HepG2 (cell line): ENCODE measurements around the gene STN1. TPM values are rescaled to one million over a fixed set of nuclear protein-coding genes. Genes with fewer than 3 reads are reported as not detected.

ENCODE experiments used
- AGO1 ChIP-seq: fragments of 200-400 bp; formaldehyde crosslinking; IDR thresholded peaks from 2 replicates; pipeline ENCODE4 v1.6.1; 2017; ENCODE audit warnings: mild to moderate bottlenecking, low read depth, low read length, moderate library complexity; ENCODE audit not compliant: poor library complexity, severe bottlenecking
- CHD2 ChIP-seq: IDR thresholded peaks from 2 replicates; pipeline ENCODE4 v1.6.1; 2011; ENCODE audit warnings: low read depth, low read length, improper control_type of control experiment
- HNRNPL ChIP-seq: fragments of 200-400 bp; formaldehyde crosslinking; IDR thresholded peaks from 2 replicates; pipeline ENCODE4 v1.6.1; 2017; ENCODE audit warnings: mild to moderate bottlenecking, low read depth, low read length
- HOXD1 ChIP-seq: sonication (generic); formaldehyde crosslinking; IDR thresholded peaks from 2 replicates; pipeline ENCODE4 v1.5.0; 2020; ENCODE audit warnings: missing genetic modification reagents
- KLF11 ChIP-seq: IDR thresholded peaks from 2 replicates; pipeline ENCODE4 v1.6.1; 2016; ENCODE audit warnings: missing compliant biosample characterization
- MED13 ChIP-seq: sonication (generic); formaldehyde crosslinking; IDR thresholded peaks from 2 replicates; pipeline ENCODE4 v1.5.0; 2020; ENCODE audit warnings: missing genetic modification reagents
- PCBP2 ChIP-seq: fragments of 200-400 bp; formaldehyde crosslinking; optimal IDR thresholded peaks from 2 replicates; pipeline ENCODE3; 2018; ENCODE audit warnings: low read length, low read depth; ENCODE audit not compliant: poor library complexity, severe bottlenecking
- PRMT3 ChIP-seq: sonication (generic); formaldehyde crosslinking; IDR thresholded peaks from 2 replicates; pipeline ENCODE4 v1.8.1; 2022; ENCODE audit warnings: low read depth, mild to moderate bottlenecking, moderate library complexity, missing genetic modification reagents, borderline replicate concordance
- RAD51 ChIP-seq: fragments of 450-650 bp; IDR thresholded peaks from 2 replicates; pipeline ENCODE4 v1.6.1; 2016; ENCODE audit warnings: borderline replicate concordance
- RBM22 ChIP-seq: fragments of 200-400 bp; formaldehyde crosslinking; optimal IDR thresholded peaks from 2 replicates; pipeline ENCODE3; 2017; ENCODE audit warnings: mild to moderate bottlenecking, low read length, moderate library complexity
- ZFAT ChIP-seq: sonication (generic); formaldehyde crosslinking; conservative IDR thresholded peaks from 2 replicates; pipeline ENCODE4 v1.8.1; 2023; ENCODE audit warnings: missing genetic modification reagents, inconsistent platforms
- ZKSCAN1 ChIP-seq: fragments of 150-350 bp; IDR thresholded peaks from 2 replicates; pipeline ENCODE4 v1.6.1; 2014; ENCODE audit warnings: low read length
- ZNF101 ChIP-seq: sonication (generic); formaldehyde crosslinking; IDR thresholded peaks from 2 replicates; pipeline ENCODE4 v1.4.0; 2020; ENCODE audit warnings: mild to moderate bottlenecking, low read depth, missing genetic modification reagents, borderline replicate concordance
- ZNF205 ChIP-seq: IDR thresholded peaks from 2 replicates; pipeline ENCODE4 v1.6.1; 2018; ENCODE audit warnings: missing biosample characterization, missing genetic modification reagents
- ZNF776 ChIP-seq: sonication (generic); formaldehyde crosslinking; IDR thresholded peaks from 2 replicates; pipeline ENCODE4 v1.4.0; 2020; ENCODE audit warnings: mild to moderate bottlenecking, missing genetic modification reagents
- ZSCAN20 ChIP-seq: sonication (generic); formaldehyde crosslinking; IDR thresholded peaks from 2 replicates; pipeline ENCODE4 v1.4.0; 2020; ENCODE audit warnings: missing genetic modification reagents, mild to moderate bottlenecking, borderline replicate concordance
- polyA plus RNA-seq, 8 experiments: library from polyadenylated mRNA; depleted of rRNA in 3 of 8; stranded (reverse) in 7 of 8; unstranded in 1 of 8; fragments of >200 nt; fragmentation: Illumina TruSeq in 4 of 8; extraction: Trizol in 4 of 8; gene quantifications; 2 replicates each; pipeline versions ENCODE4 v1.2.1 to v1.2.3, GENCODE V29; 2011 to 2016; ENCODE audit warnings: low read depth in 4 of 8, missing spikeins in 1 of 8, mixed read lengths in 1 of 8; ENCODE audit not compliant: insufficient read depth in 1 of 8
- total RNA-seq, 5 experiments: library from RNA; depleted of rRNA; stranded (reverse); fragments of >200 nt; fragmentation: Illumina TruSeq; extraction: Trizol; gene quantifications; 2 replicates each; pipeline ENCODE4 v1.2.3, GENCODE V29; 2016; ENCODE audit warnings: low read depth in 1 of 5
- TF ChIP-seq, protein P1 (sequence below): IDR thresholded peaks from 2 replicates; pipeline ENCODE4 v1.6.1; 2016; ENCODE audit warnings: low read depth, control low read depth
- TF ChIP-seq, protein P2 (sequence below): sonication (generic); formaldehyde crosslinking; IDR thresholded peaks from 2 replicates; pipeline ENCODE4 v1.5.1; 2020; ENCODE audit warnings: missing genetic modification reagents, mild to moderate bottlenecking, borderline replicate concordance
- TF ChIP-seq, protein P3 (sequence below): sonication (generic); formaldehyde crosslinking; IDR thresholded peaks from 2 replicates; pipeline ENCODE4 v1.8.1; 2023; ENCODE audit warnings: missing genetic modification reagents, mild to moderate bottlenecking, borderline replicate concordance
- TF ChIP-seq, protein P4 (sequence below): sonication (generic); formaldehyde crosslinking; IDR thresholded peaks from 2 replicates; pipeline ENCODE4 v1.9.0; 2021; ENCODE audit warnings: missing genetic modification reagents, borderline replicate concordance

The STN1 gene
- total and polyA plus RNA-seq, 2 of the 13 experiments (the other 11 are each of a cell fraction or from before 2014, with no cell fraction given) = 17.6 to 22.7 TPM

DNA sequence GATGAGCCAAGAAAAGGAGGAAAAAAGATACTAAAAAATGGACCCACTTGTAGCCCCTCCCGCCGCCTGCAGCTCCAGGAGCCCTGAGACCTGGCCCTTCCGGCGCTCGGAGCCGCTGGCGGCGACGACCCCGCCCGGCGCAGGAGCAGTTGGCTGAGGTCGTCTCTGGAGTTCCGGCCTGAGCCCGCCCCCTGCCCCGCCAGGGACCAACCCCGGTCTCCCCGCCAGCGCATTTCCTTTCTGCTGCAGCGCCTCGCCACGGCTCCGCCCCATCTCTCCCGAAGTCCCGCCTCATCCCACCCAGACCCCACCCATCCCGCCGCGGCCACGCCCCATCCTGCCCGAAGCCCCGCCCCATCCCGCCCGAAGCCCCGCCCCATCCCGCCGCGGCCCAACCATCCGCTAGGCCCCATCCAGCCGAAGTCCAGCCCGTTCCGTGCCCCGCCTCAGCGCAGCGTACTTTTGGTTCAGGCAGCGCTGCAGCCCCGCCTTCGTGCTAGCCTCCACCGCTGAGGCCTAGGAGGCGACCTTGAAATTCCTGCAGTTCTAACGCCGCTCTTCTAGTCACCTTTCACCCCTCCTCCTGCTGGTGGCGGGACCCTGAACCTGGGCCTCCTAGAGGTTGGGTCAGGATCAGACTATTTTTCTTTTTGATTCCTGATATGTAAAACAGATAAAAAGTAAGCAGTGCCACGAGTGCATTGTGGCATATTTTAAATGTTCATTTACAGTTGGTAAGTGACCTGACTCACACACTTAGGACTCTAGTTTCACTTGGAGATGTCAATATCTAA is at the start of gene STN1 (continued):
- TF ChIP-seq, protein P1, sequence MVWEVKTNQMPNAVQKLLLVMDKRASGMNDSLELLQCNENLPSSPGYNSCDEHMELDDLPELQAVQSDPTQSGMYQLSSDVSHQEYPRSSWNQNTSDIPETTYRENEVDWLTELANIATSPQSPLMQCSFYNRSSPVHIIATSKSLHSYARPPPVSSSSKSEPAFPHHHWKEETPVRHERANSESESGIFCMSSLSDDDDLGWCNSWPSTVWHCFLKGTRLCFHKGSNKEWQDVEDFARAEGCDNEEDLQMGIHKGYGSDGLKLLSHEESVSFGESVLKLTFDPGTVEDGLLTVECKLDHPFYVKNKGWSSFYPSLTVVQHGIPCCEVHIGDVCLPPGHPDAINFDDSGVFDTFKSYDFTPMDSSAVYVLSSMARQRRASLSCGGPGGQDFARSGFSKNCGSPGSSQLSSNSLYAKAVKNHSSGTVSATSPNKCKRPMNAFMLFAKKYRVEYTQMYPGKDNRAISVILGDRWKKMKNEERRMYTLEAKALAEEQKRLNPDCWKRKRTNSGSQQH (CRISPR knock-in tag) = peak; percentile 9; the same call in 1 of the 2 replicates
- TF ChIP-seq ZFAT (CRISPR knock-in tag) (no peak), HNRNPL (no peak), MED13 (CRISPR knock-in tag) (no peak), ZSCAN20 (peak; percentile 91), RBM22 (no peak), HOXD1 (CRISPR knock-in tag) (no peak), AGO1 (no peak), ZKSCAN1 (peak; percentile 44; the same call in 1 of the 2 replicates), ZNF776 (CRISPR knock-in tag) (no peak; the same call in 1 of the 2 replicates), PRMT3 (CRISPR knock-in tag) (no peak), ZNF101 (CRISPR knock-in tag) (no peak), ZNF205 (CRISPR knock-in tag) (no peak), PCBP2 (no peak), CHD2 (no peak), KLF11 (peak; percentile 54; the same call in 1 of the 2 replicates), RAD51 (no peak)
- TF ChIP-seq, protein P2, sequence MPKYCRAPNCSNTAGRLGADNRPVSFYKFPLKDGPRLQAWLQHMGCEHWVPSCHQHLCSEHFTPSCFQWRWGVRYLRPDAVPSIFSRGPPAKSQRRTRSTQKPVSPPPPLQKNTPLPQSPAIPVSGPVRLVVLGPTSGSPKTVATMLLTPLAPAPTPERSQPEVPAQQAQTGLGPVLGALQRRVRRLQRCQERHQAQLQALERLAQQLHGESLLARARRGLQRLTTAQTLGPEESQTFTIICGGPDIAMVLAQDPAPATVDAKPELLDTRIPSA (CRISPR knock-in tag) = no peak
- TF ChIP-seq, protein P3, sequence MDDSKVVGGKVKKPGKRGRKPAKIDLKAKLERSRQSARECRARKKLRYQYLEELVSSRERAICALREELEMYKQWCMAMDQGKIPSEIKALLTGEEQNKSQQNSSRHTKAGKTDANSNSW = no peak
- TF ChIP-seq, protein P4, sequence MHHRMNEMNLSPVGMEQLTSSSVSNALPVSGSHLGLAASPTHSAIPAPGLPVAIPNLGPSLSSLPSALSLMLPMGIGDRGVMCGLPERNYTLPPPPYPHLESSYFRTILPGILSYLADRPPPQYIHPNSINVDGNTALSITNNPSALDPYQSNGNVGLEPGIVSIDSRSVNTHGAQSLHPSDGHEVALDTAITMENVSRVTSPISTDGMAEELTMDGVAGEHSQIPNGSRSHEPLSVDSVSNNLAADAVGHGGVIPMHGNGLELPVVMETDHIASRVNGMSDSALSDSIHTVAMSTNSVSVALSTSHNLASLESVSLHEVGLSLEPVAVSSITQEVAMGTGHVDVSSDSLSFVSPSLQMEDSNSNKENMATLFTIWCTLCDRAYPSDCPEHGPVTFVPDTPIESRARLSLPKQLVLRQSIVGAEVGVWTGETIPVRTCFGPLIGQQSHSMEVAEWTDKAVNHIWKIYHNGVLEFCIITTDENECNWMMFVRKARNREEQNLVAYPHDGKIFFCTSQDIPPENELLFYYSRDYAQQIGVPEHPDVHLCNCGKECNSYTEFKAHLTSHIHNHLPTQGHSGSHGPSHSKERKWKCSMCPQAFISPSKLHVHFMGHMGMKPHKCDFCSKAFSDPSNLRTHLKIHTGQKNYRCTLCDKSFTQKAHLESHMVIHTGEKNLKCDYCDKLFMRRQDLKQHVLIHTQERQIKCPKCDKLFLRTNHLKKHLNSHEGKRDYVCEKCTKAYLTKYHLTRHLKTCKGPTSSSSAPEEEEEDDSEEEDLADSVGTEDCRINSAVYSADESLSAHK (CRISPR knock-in tag) = no peak
